GM23248 (cell line): ENCODE results near the gene B4GAT1. TPM values are rescaled to one million over a fixed set of nuclear protein-coding genes. Genes with fewer than 3 reads are reported as not detected.
"Not testable (repeated sequence)": the region's sequence is repeated elsewhere in the genome, so short reads cannot be mapped to it uniquely, and the experiment has no call there.

Source experiments
- DNase-seq: peaks from one replicate; pipeline ENCODE4 v3.0.0-alpha.2; 2015
- H2AFZ ChIP-seq: fragments of 200-600 bp; sonication (generic); 2 replicates; pipeline ENCODE4 v1.6.1; 2016; ENCODE audit warnings: antibody characterized with exemption
- H3F3A ChIP-seq: fragments of 200-600 bp; sonication (generic); 2 replicates; pipeline ENCODE4 v1.6.1; 2016; ENCODE audit warnings: mild to moderate bottlenecking, antibody characterized with exemption, mixed run types; ENCODE audit not compliant: insufficient read depth
- H3K27ac ChIP-seq: fragments of 200-600 bp; sonication (generic); 2 replicates; pipeline ENCODE4 v1.5.1; 2016; ENCODE audit warnings: mild to moderate bottlenecking
- H3K27me3 ChIP-seq: fragments of 200-600 bp; sonication (generic); replicated peaks from 2 replicates; pipeline ENCODE4 v1.6.1; 2016; ENCODE audit warnings: mild to moderate bottlenecking; ENCODE audit not compliant: insufficient read depth
- H3K36me3 ChIP-seq: fragments of 200-600 bp; sonication (generic); 2 replicates; pipeline ENCODE4 v1.6.1; 2016; ENCODE audit warnings: low read depth, mild to moderate bottlenecking
- H3K4me1 ChIP-seq: fragments of 200-600 bp; sonication (generic); 2 replicates; pipeline ENCODE4 v1.6.1; 2016; ENCODE audit warnings: mild to moderate bottlenecking; ENCODE audit not compliant: insufficient read depth
- H3K4me2 ChIP-seq: fragments of 200-600 bp; sonication (generic); one replicate; pipeline ENCODE4 v1.6.1; 2016; ENCODE audit warnings: mild to moderate bottlenecking; ENCODE audit not compliant: unreplicated experiment
- H3K4me3 ChIP-seq: fragments of 200-600 bp; sonication (generic); 2 replicates; pipeline ENCODE4 v1.5.1; 2016; ENCODE audit warnings: mild to moderate bottlenecking
- H3K79me2 ChIP-seq: fragments of 200-600 bp; sonication (generic); 2 replicates; pipeline ENCODE4 v1.6.1; 2016; ENCODE audit warnings: mild to moderate bottlenecking; ENCODE audit not compliant: insufficient read depth
- H3K9ac ChIP-seq: fragments of 200-600 bp; sonication (generic); 2 replicates; pipeline ENCODE4 v1.6.1; 2016; ENCODE audit warnings: mild to moderate bottlenecking
- H3K9me2 ChIP-seq: fragments of 200-600 bp; sonication (generic); 2 replicates; pipeline ENCODE4 v1.6.1; 2016; ENCODE audit warnings: mixed run types, mild to moderate bottlenecking, moderate library complexity; ENCODE audit not compliant: insufficient read depth
- H3K9me3 ChIP-seq: fragments of 200-600 bp; sonication (generic); one replicate; pipeline ENCODE4 v1.6.1; 2017; ENCODE audit warnings: low read depth
- H4K20me1 ChIP-seq: fragments of 200-600 bp; sonication (generic); 2 replicates; pipeline ENCODE4 v1.6.0; 2016; ENCODE audit not compliant: insufficient read depth
- EZH2 ChIP-seq: fragments of 200-600 bp; sonication (generic); IDR thresholded peaks from 2 replicates; pipeline ENCODE4 v1.6.1; 2018; ENCODE audit warnings: antibody characterized with exemption, mild to moderate bottlenecking; ENCODE audit not compliant: insufficient read depth, poor library complexity, severe bottlenecking
- EZH2phosphoT487 ChIP-seq: fragments of 200-600 bp; sonication (generic); IDR thresholded peaks from 2 replicates; pipeline ENCODE4 v1.6.1; 2018; ENCODE audit warnings: antibody characterized with exemption, moderate library complexity, mild to moderate bottlenecking, low read depth; ENCODE audit not compliant: insufficient read depth
- WGBS, 2 experiments: methylation state at CpG; one replicate each; pipeline ENCODE4 v1.1.6; 2015 to 2017; ENCODE audit warnings: low lambda C conversion rate in 2 of 2, low coverage in 1 of 2; ENCODE audit errors: missing lambda C conversion rate in 2 of 2; 5-methylcytosine and 5-hydroxymethylcytosine counted together
- in situ Hi-C: fragments of 300-500 bp; cut with MboI; formaldehyde crosslinking; loops from 2 replicates; pipeline ENCODE4 v1.15.0; 2020
- polyA plus RNA-seq: library from polyadenylated mRNA; unstranded; fragments of >200 nt; fragmentation: Nextera tagmentation; extraction: Ambion mirVana; gene quantifications from 2 replicates; pipeline ENCODE4 v1.2.1, GENCODE V29; 2016
- total RNA-seq: library from RNA; depleted of rRNA; stranded (reverse); fragments of >200 nt; shearing (Covaris generic); gene quantifications from 2 replicates; pipeline ENCODE4 v1.2.3, GENCODE V29; 2014

The B4GAT1 gene
- total and polyA plus RNA-seq, 2 experiments from 2014 or later, result 23.9 to 32.0 TPM

- H3K9me2 ChIP-seq, result no peaks in the 10 kb centered on the region
- no peaks in the 10 kb centered on the region for H4K20me1 ChIP-seq
- DNase-seq, result no peak
- in situ Hi-C loops, result no loop called here
- no peaks in the 10 kb centered on the region for H3F3A ChIP-seq
- H3K9me3 ChIP-seq, result no peaks in the 10 kb centered on the region
- no peak overlapping the region for H3K4me3 ChIP-seq
- no peak overlapping the region for H3K9ac ChIP-seq
- H3K27ac ChIP-seq, result no peak overlapping the region
- H3K79me2 ChIP-seq, result no peaks in the 10 kb centered on the region
- TF ChIP-seq EZH2 (no peak), EZH2phosphoT487 (no peak)
- no peak overlapping the region for H3K4me2 ChIP-seq
- H3K27me3 ChIP-seq, result no peaks in the 10 kb centered on the region
- H3K36me3 ChIP-seq, result no peaks in the 10 kb centered on the region
- WGBS, 2 experiments, result 90 to 91% methylated on average over 15 of the region's 15 CpGs
- no peak overlapping the region for H2AFZ ChIP-seq
- no peaks in the 10 kb centered on the region for H3K4me1 ChIP-seq
Measured at GRCh38 chr11:66360406-66361073, 13.1 kb upstream of the B4GAT1 start.

GRCh38 chr11:66359662-66360087 lies 12.2 kb upstream of the B4GAT1 start:
- in situ Hi-C loops, result no loop called here
- Histone ChIP-seq H3K27ac (no peak overlapping the region), H3K4me1 (no peaks in the 10 kb centered on the region), H3K4me2 (no peak overlapping the region), H3K4me3 (no peak overlapping the region), H3K9ac (no peak overlapping the region), H3K9me2 (no peaks in the 10 kb centered on the region), H4K20me1 (no peaks in the 10 kb centered on the region), H3K36me3 (no peaks in the 10 kb centered on the region), H3K9me3 (no peaks in the 10 kb centered on the region), H3K79me2 (no peaks in the 10 kb centered on the region), H3F3A (no peaks in the 10 kb centered on the region), H3K27me3 (no peaks in the 10 kb centered on the region), H2AFZ (no peak overlapping the region)
- TF ChIP-seq EZH2phosphoT487 (no peak), EZH2 (no peak)
- DNase-seq, result no peak
- 67 to 75% methylated on average over 3 of the region's 3 CpGs for WGBS, 2 experiments

GRCh38 chr11:66350560-66351235 lies 3.3 kb upstream of the B4GAT1 start:
- in situ Hi-C loops, H3K79me2 ChIP-seq, H2AFZ ChIP-seq: not testable (repeated sequence)

GRCh38 chr11:66349084-66349386 lies 1.6 kb upstream of the B4GAT1 start:
- Histone ChIP-seq H3K79me2 (peaks cover 12% of the 10 kb centered on the region), H3K27ac (no peak overlapping the region), H4K20me1 (no peaks in the 10 kb centered on the region), H3K4me1 (peaks cover 14% of the 10 kb centered on the region; the same call in 1 of the 2 replicates), H3K4me3 (no peak overlapping the region), H3F3A (peaks cover 21% of the 10 kb centered on the region), H3K36me3 (no peaks in the 10 kb centered on the region), H3K9ac (no peak overlapping the region), H2AFZ (no peak overlapping the region), H3K4me2 (no peak overlapping the region), H3K9me2 (no peaks in the 10 kb centered on the region), H3K27me3 (no peaks in the 10 kb centered on the region), H3K9me3 (no peaks in the 10 kb centered on the region)
- 57 to 66% methylated on average over 2 of the region's 2 CpGs for WGBS, 2 experiments
- in situ Hi-C loops, result no loop called here
- no peak for DNase-seq
- TF ChIP-seq EZH2 (no peak), EZH2phosphoT487 (no peak)

More at GRCh38 chr11:66350560-66351235, 3.3 kb upstream of the B4GAT1 start:
- H3F3A ChIP-seq, result peaks cover 16% of the 10 kb centered on the region
- 92 to 94% methylated on average over 8 of the region's 8 CpGs for WGBS, 2 experiments
- not testable (repeated sequence) for H3K27me3 ChIP-seq, H3K4me1 ChIP-seq, H3K9me3 ChIP-seq, H3K9me2 ChIP-seq, H4K20me1 ChIP-seq, H3K4me3 ChIP-seq, H3K9ac ChIP-seq, H3K4me2 ChIP-seq, H3K27ac ChIP-seq, DNase-seq, H3K36me3 ChIP-seq
